Ascending aorta (tissue), 2 donors: ENCODE measurements around the gene SLC2A1. TPM values are rescaled to one million over a fixed set of nuclear protein-coding genes. Genes with fewer than 3 reads are reported as not detected.

ENCODE experiments used
- DNase-seq, 2 donors: peaks; one replicate each; pipeline ENCODE4 v3.0.0-alpha.2; 2019; ENCODE audit warnings: low spot score in 2 of 2
- H3K27ac ChIP-seq, 2 donors: fragments of 200-600 bp; sonication (generic); one replicate each; pipeline ENCODE4 v1.5.1; 2016 to 2017; ENCODE audit warnings: mild to moderate bottlenecking in 1 of 2
- H3K27me3 ChIP-seq: fragments of 200-600 bp; sonication (generic); one replicate; pipeline ENCODE4 v1.5.1; 2017
- H3K36me3 ChIP-seq, 2 donors: fragments of 200-600 bp; sonication (generic); one replicate each; pipeline ENCODE4 v1.5.1; 2016
- H3K4me1 ChIP-seq, 2 donors: fragments of 200-600 bp; sonication (generic); one replicate each; pipeline ENCODE4 v1.5.1; 2016 to 2017; ENCODE audit warnings: mild to moderate bottlenecking in 1 of 2
- H3K4me3 ChIP-seq, 2 donors: fragments of 200-600 bp; sonication (generic); one replicate each; pipeline ENCODE4 v1.5.1; 2016 to 2017; ENCODE audit warnings: mild to moderate bottlenecking in 1 of 2
- H3K9me3 ChIP-seq, 2 donors: fragments of 200-600 bp; sonication (generic); one replicate each; pipeline ENCODE4 v1.5.1; 2016
- intact Hi-C: fragments of 100-400 bp; cut with DNase I; formaldehyde crosslinking; loops from one replicate; pipeline ENCODE4 v1.15.1; 2023
- total RNA-seq: library from RNA; depleted of rRNA; stranded (reverse); fragments of >200 nt; gene quantifications from one replicate; pipeline ENCODE4 v1.1.0, GENCODE V29; 2016
- TF ChIP-seq, protein P1 (sequence below), 3 experiments: fragments of 200-600 bp in 2 of 3; fragments of 450-650 bp in 1 of 3; sonication (generic) in 2 of 3; IDR thresholded peaks; one replicate each; pipeline ENCODE4 v1.5.1; 2016 to 2019; ENCODE audit warnings: antibody characterized with exemption in 3 of 3, mild to moderate bottlenecking in 1 of 3, moderate library complexity in 1 of 3

The SLC2A1 gene
- total RNA-seq, 1 donor from 2014 or later = 15.5 TPM

DNA sequence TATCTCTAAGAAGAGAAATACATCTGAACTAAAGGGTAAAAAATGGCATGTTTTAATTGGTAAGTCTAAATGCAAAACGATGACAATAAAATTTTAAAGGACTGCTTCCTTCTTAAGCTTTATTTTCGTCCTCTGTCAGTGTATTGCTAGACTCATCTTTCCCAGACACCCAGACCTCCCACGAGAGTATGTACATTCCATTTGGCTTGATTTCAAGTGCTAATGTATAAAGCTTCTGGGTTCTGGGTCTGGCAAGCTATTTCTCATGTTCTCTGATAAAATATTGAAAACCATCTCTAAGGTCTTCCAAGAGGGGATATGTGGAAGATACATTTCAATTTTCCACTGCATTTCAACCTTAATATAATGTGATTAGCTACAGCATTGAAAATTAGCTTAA lies 24.6 kb upstream of the SLC2A1 start:
- Histone ChIP-seq H3K4me3 (no peak overlapping the region), H3K27me3 (no peaks in the 10 kb centered on the region), H3K9me3 (no peaks in the 10 kb centered on the region), H3K4me1 (no peaks in the 10 kb centered on the region), H3K27ac (no peak overlapping the region), H3K36me3 (no peaks in the 10 kb centered on the region)
- DNase-seq = no peak
- intact Hi-C loops = no loop called here
- TF ChIP-seq, protein P1, sequence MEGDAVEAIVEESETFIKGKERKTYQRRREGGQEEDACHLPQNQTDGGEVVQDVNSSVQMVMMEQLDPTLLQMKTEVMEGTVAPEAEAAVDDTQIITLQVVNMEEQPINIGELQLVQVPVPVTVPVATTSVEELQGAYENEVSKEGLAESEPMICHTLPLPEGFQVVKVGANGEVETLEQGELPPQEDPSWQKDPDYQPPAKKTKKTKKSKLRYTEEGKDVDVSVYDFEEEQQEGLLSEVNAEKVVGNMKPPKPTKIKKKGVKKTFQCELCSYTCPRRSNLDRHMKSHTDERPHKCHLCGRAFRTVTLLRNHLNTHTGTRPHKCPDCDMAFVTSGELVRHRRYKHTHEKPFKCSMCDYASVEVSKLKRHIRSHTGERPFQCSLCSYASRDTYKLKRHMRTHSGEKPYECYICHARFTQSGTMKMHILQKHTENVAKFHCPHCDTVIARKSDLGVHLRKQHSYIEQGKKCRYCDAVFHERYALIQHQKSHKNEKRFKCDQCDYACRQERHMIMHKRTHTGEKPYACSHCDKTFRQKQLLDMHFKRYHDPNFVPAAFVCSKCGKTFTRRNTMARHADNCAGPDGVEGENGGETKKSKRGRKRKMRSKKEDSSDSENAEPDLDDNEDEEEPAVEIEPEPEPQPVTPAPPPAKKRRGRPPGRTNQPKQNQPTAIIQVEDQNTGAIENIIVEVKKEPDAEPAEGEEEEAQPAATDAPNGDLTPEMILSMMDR (IDR thresholded peaks at IDR 0.05) = no peak

DNA sequence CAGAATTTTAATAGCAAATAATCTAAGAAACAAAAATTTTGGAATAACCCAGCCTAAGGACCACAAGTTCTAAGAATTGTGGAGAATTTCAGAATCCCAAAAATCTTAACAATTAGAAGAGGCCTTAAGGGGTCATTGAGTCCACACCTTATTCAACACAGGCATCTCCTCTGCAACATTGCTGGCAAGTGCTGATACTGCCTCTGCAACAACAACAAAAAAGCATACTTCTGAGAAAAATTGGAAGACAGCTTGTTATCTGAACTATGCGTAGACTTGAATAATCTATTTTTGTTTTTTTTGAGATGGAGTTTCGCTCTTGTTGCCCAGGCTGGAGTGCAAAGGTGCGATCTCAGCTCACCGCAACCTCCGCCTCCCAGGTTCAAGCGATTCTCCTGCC lies 24.0 kb upstream of the SLC2A1 start:
- Histone ChIP-seq H3K27ac (no peak overlapping the region), H3K4me1 (no peaks in the 10 kb centered on the region), H3K27me3 (no peaks in the 10 kb centered on the region), H3K36me3 (no peaks in the 10 kb centered on the region), H3K4me3 (no peak overlapping the region), H3K9me3 (no peaks in the 10 kb centered on the region)
- TF ChIP-seq, protein P1 (IDR thresholded peaks at IDR 0.05) = no peak
- intact Hi-C loops = no loop called here
- no peak for DNase-seq

DNA sequence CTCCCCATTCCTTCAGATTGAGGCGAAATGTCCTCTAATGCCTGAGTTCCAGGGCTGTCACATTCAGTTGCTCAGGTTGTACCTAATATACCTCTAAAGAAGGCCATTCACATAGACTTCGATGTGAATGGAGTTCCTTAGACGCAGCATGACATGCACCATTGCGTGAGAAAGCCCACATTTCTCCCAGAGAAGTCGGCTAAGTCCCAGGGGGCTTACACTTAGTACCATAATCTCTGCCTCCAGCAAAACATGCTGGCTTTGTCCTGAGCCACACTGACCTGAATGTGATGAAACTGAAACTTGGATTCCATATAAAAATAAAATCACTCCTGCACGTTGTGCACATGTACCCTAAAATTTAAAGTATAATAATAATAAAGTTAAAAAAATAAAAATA lies 23.2 kb upstream of the SLC2A1 start:
- TF ChIP-seq, protein P1 (IDR thresholded peaks at IDR 0.05) = no peak
- Histone ChIP-seq H3K4me1 (no peaks in the 10 kb centered on the region), H3K9me3 (no peaks in the 10 kb centered on the region), H3K4me3 (no peak overlapping the region), H3K27me3 (no peaks in the 10 kb centered on the region), H3K27ac (no peak overlapping the region), H3K36me3 (no peaks in the 10 kb centered on the region)
- DNase-seq = no peak
- intact Hi-C loops = no loop called here

GRCh38 chr1:42981255-42981805 lies 22.7 kb upstream of the SLC2A1 start:
- TF ChIP-seq, protein P1 (IDR thresholded peaks at IDR 0.05) = no peak
- Histone ChIP-seq H3K4me3 (no peak overlapping the region), H3K27ac (no peak overlapping the region), H3K27me3 (no peaks in the 10 kb centered on the region), H3K9me3 (no peaks in the 10 kb centered on the region), H3K4me1 (no peaks in the 10 kb centered on the region), H3K36me3 (no peaks in the 10 kb centered on the region)
- DNase-seq = no peak
- intact Hi-C loops = no loop called here

- Histone ChIP-seq H3K9me3 (no peaks in the 10 kb centered on the region), H3K4me1 (no peaks in the 10 kb centered on the region), H3K27ac (no peak overlapping the region), H3K36me3 (peaks cover 0 to 5% of the 10 kb centered on the region in 2 donors), H3K4me3 (no peak overlapping the region), H3K27me3 (no peaks in the 10 kb centered on the region)
- TF ChIP-seq, protein P1 (IDR thresholded peaks at IDR 0.05) = no peak
- intact Hi-C loops = no loop called here
- DNase-seq = no peak
Observed at GRCh38 chr1:42979896-42980800, 21.5 kb upstream of the SLC2A1 start.
